ENCODE results near the gene STX18. TPM values are rescaled to one million over a fixed set of nuclear protein-coding genes. Genes with fewer than 3 reads are reported as not detected.

Gene STX18
- total and polyA plus RNA-seq, 2 experiments from 2014 or later: 15.9 to 18.1 TPM

- Histone ChIP-seq H4K20me1 (replicated peaks; ENCODE audit: insufficient read depth) (no peaks in the 10 kb centered on the region), H3K9me2 (ENCODE audit: insufficient read depth) (no peaks in the 10 kb centered on the region), H3K27me3 (ENCODE audit: insufficient read depth) (no peaks in the 10 kb centered on the region), H3K27ac (ENCODE audit: low read depth) (no peak overlapping the region), H2AFZ (no peak overlapping the region), H3K4me1 (ENCODE audit: insufficient read depth) (no peaks in the 10 kb centered on the region), H3K79me2 (replicated peaks; ENCODE audit: insufficient read depth) (no peaks in the 10 kb centered on the region), H3K36me3 (ENCODE audit: insufficient read depth) (no peaks in the 10 kb centered on the region), H3K4me2 (no peak overlapping the region), H3K4me3 (no peak overlapping the region), H3F3A (replicated peaks; ENCODE audit: low read depth) (no peaks in the 10 kb centered on the region)
- Mint-ChIP-seq H3K27ac (no peak overlapping the region), H3K27me3 (ENCODE audit: insufficient read depth, low read depth, poor library complexity) (peaks cover 19% of the 10 kb centered on the region), H3K4me1 (peaks cover 17% of the 10 kb centered on the region), H3K4me3 (no peak overlapping the region), H3K9me3 (no peaks in the 10 kb centered on the region), H3K36me3 (ENCODE audit: low read depth) (peaks cover 16% of the 10 kb centered on the region)
- TF ChIP-seq JUNB (IDR thresholded peaks at IDR 0.05; ENCODE audit: unreplicated experiment) (no peak), EZH2 (IDR thresholded peaks at IDR 0.05; ENCODE audit: low read depth, unreplicated experiment) (no peak), ZNF114 (CRISPR knock-in tag; IDR thresholded peaks at IDR 0.05) (no peak), ZNF331 (CRISPR knock-in tag; IDR thresholded peaks at IDR 0.05; ENCODE audit: low read depth) (no peak), CREB1 (CRISPR knock-in tag; IDR thresholded peaks at IDR 0.05; ENCODE audit: low read depth) (no peak), NANOG (IDR thresholded peaks at IDR 0.05; ENCODE audit: borderline replicate concordance) (no peak), POLR2AphosphoS5 (IDR thresholded peaks at IDR 0.05; ENCODE audit: low read depth) (no peak), STAT1 (IDR thresholded peaks at IDR 0.05; ENCODE audit: unreplicated experiment) (no peak), CTCF (conservative IDR thresholded peaks at IDR 0.05; ENCODE audit: low read depth in 2 of 2) (no peak), EZH2phosphoT487 (IDR thresholded peaks at IDR 0.05; ENCODE audit: unreplicated experiment) (no peak)
- TF ChIP-seq, protein P1, sequence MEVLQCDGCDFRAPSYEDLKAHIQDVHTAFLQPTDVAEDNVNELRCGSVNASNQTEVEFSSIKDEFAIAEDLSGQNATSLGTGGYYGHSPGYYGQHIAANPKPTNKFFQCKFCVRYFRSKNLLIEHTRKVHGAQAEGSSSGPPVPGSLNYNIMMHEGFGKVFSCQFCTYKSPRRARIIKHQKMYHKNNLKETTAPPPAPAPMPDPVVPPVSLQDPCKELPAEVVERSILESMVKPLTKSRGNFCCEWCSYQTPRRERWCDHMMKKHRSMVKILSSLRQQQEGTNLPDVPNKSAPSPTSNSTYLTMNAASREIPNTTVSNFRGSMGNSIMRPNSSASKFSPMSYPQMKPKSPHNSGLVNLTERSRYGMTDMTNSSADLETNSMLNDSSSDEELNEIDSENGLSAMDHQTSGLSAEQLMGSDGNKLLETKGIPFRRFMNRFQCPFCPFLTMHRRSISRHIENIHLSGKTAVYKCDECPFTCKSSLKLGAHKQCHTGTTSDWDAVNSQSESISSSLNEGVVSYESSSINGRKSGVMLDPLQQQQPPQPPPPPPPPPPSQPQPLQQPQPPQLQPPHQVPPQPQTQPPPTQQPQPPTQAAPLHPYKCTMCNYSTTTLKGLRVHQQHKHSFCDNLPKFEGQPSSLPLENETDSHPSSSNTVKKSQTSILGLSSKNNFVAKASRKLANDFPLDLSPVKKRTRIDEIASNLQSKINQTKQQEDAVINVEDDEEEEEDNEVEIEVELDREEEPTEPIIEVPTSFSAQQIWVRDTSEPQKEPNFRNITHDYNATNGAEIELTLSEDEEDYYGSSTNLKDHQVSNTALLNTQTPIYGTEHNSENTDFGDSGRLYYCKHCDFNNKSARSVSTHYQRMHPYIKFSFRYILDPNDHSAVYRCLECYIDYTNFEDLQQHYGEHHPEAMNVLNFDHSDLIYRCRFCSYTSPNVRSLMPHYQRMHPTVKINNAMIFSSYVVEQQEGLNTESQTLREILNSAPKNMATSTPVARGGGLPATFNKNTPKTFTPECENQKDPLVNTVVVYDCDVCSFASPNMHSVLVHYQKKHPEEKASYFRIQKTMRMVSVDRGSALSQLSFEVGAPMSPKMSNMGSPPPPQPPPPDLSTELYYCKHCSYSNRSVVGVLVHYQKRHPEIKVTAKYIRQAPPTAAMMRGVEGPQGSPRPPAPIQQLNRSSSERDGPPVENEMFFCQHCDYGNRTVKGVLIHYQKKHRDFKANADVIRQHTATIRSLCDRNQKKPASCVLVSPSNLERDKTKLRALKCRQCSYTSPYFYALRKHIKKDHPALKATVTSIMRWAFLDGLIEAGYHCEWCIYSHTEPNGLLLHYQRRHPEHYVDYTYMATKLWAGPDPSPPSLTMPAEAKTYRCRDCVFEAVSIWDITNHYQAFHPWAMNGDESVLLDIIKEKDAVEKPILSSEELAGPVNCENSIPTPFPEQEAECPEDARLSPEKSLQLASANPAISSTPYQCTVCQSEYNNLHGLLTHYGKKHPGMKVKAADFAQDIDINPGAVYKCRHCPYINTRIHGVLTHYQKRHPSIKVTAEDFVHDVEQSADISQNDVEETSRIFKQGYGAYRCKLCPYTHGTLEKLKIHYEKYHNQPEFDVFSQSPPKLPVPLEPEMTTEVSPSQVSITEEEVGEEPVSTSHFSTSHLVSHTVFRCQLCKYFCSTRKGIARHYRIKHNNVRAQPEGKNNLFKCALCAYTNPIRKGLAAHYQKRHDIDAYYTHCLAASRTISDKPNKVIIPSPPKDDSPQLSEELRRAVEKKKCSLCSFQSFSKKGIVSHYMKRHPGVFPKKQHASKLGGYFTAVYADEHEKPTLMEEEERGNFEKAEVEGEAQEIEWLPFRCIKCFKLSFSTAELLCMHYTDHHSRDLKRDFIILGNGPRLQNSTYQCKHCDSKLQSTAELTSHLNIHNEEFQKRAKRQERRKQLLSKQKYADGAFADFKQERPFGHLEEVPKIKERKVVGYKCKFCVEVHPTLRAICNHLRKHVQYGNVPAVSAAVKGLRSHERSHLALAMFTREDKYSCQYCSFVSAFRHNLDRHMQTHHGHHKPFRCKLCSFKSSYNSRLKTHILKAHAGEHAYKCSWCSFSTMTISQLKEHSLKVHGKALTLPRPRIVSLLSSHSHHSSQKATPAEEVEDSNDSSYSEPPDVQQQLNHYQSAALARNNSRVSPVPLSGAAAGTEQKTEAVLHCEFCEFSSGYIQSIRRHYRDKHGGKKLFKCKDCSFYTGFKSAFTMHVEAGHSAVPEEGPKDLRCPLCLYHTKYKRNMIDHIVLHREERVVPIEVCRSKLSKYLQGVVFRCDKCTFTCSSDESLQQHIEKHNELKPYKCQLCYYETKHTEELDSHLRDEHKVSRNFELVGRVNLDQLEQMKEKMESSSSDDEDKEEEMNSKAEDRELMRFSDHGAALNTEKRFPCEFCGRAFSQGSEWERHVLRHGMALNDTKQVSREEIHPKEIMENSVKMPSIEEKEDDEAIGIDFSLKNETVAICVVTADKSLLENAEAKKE (CRISPR knock-in tag; IDR thresholded peaks at IDR 0.05): no peak
- TF ChIP-seq, protein P2, sequence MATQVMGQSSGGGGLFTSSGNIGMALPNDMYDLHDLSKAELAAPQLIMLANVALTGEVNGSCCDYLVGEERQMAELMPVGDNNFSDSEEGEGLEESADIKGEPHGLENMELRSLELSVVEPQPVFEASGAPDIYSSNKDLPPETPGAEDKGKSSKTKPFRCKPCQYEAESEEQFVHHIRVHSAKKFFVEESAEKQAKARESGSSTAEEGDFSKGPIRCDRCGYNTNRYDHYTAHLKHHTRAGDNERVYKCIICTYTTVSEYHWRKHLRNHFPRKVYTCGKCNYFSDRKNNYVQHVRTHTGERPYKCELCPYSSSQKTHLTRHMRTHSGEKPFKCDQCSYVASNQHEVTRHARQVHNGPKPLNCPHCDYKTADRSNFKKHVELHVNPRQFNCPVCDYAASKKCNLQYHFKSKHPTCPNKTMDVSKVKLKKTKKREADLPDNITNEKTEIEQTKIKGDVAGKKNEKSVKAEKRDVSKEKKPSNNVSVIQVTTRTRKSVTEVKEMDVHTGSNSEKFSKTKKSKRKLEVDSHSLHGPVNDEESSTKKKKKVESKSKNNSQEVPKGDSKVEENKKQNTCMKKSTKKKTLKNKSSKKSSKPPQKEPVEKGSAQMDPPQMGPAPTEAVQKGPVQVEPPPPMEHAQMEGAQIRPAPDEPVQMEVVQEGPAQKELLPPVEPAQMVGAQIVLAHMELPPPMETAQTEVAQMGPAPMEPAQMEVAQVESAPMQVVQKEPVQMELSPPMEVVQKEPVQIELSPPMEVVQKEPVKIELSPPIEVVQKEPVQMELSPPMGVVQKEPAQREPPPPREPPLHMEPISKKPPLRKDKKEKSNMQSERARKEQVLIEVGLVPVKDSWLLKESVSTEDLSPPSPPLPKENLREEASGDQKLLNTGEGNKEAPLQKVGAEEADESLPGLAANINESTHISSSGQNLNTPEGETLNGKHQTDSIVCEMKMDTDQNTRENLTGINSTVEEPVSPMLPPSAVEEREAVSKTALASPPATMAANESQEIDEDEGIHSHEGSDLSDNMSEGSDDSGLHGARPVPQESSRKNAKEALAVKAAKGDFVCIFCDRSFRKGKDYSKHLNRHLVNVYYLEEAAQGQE (IDR thresholded peaks at IDR 0.05; ENCODE audit: unreplicated experiment): no peak
- TF ChIP-seq, protein P3, sequence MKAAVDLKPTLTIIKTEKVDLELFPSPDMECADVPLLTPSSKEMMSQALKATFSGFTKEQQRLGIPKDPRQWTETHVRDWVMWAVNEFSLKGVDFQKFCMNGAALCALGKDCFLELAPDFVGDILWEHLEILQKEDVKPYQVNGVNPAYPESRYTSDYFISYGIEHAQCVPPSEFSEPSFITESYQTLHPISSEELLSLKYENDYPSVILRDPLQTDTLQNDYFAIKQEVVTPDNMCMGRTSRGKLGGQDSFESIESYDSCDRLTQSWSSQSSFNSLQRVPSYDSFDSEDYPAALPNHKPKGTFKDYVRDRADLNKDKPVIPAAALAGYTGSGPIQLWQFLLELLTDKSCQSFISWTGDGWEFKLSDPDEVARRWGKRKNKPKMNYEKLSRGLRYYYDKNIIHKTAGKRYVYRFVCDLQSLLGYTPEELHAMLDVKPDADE (IDR thresholded peaks at IDR 0.05): no peak
- DNase-seq (ENCODE audit: low spot score) (no peak), ATAC-seq (peak; percentile 38; the same call in 2 of the 3 replicates)
Measured at GRCh38 chr4:4405358-4405962, 136.4 kb downstream of the STX18 start.
